Kidney capillary endothelial cell (primary cell): ENCODE data around the gene PLK2.
A peak's percentile ranks its signal among the peaks of the same experiment; 100 is the strongest.

Experiments used
- DNase-seq: peaks from one replicate; pipeline ENCODE4 v3.0.0-alpha.2; 2018; ENCODE audit warnings: low spot score

Gene PLK2

DNA sequence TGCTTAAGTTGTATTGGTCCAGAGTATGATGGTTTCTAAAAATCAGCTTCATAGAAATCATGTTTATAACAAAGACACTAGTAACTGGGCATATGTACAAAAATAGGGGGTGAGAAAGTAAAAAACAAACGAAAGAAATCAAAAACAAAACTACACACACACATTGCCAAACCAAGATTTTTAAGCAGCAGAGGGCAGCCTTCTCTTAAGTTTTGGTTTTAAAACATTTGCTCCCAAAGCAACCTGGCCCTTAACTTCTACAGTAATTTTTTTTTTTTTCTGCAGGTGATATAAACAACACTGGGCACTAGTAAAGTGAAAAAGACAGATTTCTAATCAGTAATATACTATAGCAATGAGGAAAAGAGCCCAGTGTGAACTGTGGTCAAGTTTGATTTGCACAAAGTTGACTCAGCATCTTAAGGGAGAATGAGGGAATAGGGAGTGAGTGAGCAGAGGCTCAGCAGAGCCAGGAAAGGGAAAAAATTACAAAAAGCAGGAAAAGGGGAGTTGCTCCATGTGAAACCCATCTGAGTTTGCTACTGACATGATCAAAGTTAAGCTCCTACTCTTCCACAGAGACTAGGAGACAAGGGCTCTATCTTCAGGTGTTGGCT, 18.0 kb upstream of the PLK2 start:
- DNase-seq = no peak

- DNase-seq = no peak
Measured at GRCh38 chr5:58475404-58475803, 15.5 kb upstream of the PLK2 start.

GRCh38 chr5:58469896-58470295, 10.0 kb upstream of the PLK2 start:
- no peak for DNase-seq

GRCh38 chr5:58466939-58467338, 7.1 kb upstream of the PLK2 start:
- no peak for DNase-seq

DNA sequence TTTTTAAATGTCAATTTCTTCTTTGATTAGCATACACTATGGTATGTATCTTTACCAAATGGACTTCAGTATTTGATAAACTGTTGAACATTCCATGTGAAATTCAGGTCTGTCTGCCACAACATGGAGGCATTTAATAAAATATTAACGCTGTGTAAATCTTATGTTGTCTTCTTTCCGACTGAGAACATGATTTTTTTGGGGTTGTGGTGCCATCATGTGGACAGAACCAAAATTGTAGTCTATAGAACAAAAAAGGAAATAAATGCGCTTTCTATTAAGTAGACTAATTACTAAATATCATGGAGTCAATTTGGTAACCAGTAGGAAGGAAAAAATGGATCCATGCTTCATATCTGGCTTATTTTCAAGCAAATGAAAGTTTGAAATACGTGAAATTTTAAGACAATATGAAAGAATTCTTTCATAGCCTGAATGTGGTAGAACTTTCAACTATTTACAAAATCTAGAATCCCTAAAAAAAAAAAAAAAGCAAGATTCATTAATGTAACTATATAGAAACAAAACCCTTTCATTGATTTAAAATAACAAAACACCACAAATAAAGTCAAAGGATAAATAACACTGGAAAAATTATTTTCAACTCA, 2.8 kb upstream of the PLK2 start:
- DNase-seq = peak; percentile 71

DNA sequence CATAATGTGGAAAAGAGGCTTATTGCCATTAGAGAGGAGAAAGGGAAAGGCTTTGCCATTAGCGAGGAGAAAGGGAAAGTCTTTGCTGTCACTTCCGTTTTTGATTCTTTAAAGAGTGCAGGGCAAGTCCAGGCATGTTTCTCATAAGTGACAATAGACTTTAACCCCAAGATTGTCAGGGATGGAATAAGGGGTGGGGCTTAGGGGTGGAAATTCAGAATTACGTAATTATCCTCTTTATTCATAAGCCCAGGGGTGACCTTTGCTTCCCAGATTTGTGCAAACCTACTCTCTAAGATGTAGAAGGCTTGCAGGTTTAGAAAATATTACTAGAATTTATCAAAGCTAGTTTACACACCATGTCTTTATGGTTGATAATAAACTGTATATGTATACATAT, 2.3 kb upstream of the PLK2 start:
- no peak for DNase-seq

DNA sequence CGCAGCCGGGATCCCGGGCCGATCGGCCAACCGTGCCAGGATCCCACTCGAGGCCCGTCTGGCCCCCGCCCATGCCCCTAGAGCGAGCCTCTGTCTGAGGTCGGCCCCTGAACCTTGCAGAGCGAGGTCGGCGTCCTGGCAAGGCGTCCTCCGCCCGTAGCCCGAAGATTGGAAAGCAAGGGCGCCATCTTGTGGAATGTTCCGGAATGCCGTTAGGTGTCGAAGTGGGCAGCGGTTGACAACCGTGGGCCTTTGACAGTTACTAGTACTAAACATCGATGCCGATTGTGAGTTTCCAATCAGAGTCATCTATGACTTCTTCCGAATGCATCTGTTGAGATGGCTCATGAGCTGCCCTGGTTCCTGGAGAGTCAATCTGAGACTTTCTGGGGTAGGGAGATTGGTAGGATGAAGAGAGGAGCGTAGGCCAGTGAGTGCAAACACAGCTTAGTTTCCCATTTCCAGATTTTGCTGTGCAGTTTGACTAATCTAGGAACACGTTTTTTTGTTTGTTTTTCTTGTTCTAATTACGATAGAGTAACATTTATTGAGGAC, 923 bp upstream of the PLK2 start:
- DNase-seq = peak; percentile 89

GRCh38 chr5:58459146-58460001, 512 bp downstream of the PLK2 start:
- no peak for DNase-seq

DNA sequence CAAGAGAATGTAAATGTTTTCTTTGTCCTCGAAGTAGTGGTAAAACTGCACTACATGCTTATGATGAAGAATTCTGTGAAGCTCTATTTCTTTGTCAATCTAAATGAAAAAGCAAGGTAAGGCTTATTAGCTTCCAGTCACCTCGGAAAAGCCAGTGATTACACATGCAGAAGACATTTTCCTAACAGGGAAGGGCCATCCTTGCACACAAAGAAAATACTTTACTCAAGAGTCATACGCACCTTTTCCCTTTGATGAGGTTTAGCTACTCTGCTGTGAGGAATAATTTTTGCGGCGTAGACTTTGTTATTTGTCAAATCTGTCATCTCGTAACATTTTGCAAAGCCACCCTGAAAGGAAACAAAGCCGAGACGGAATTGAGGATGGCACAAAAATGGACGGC, 1.1 kb downstream of the PLK2 start:
- peak; percentile 50 for DNase-seq

DNA sequence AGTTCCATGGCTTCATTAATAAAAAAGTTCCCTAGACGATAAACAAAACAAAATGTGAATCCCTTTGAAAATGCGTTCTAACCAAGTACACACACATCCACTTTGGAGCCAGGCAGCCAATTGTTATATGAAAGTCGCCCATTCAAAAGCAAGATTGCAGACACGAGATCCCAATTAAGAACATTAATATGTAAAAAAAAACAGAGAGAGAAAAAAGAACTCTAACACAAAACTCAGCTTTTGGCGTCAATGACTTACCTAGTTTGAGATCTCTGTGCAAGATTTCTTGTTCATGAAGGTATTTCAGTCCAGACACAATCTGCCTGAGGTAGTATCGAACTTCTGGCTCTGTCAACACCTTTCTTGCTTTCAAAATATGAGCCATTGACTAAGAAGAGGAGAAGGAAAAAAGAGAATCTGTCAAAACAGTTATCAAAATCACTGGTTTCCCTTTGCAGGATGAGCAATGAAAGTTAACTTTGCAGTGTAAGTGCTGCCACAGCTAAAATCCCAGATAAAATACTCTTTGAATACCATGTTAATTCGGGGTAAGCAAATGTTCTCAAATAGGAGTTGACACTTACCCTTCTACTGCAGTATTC, 1.6 kb downstream of the PLK2 start:
- no peak for DNase-seq

DNA sequence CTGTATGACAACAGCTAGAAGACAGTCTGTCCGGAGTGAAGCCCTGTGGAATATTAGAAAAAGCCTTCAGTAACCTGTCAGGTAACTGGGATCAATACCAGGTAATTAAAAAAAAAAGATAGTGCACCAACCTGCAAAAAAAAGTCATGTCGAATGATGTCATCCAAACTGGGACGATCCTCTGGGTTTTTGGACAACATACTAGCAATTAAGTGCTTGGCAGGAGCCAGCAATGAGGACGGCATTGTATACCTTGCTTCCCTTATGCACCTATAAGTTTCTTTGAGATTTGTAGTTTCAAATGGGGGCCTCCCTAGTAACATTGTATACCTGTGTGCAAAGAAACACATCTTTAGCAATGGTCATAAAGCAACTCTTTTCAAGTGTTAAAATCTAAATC, 2.8 kb downstream of the PLK2 start:
- DNase-seq = no peak

GRCh38 chr5:58456486-58456885, 3.4 kb downstream of the PLK2 start:
- no peak for DNase-seq

DNA sequence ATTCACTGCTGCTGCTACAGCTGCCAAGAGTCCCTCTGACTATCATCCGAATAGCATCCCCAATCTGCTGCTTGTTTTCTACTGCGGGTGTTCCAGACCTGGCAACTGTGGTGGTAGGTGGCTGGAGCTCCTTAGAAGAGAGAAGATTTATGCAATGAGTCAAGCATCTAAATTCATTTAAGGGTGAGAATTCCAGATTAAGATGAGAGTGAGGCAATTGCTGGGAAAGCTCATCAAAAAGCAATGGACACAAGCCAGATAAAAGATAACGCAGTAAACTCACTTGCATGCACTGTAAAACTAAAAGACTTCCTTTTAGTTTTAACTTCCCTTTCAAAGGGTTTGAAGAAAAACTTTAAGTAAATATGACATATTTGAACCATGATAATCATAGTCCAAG, 3.9 kb downstream of the PLK2 start:
- DNase-seq = no peak

DNA sequence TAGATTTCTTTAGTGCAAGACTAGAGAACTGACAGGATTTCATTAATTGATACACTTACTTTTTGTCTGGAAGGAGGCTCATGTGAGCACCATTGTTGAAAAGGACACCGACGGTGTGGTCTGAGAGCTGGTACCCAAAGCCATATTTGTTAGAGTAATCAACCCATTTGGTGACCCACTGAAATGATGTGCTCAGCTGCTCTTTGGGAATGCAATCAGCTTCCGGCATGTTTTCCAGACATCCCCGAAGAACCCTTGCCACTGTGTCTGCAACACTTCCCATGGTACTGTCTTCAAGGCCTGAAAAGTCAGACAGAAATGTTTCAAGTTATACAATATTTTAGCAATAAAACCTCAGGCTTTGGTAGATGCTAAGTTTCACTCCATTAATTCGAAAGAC, 4.4 kb downstream of the PLK2 start:
- peak; percentile 53 for DNase-seq

GRCh38 chr5:58455066-58455465, 4.8 kb downstream of the PLK2 start:
- DNase-seq = no peak

- no peak for DNase-seq
Measured at GRCh38 chr5:58454025-58454424, 5.9 kb downstream of the PLK2 start.

GRCh38 chr5:58453306-58453705, 6.6 kb downstream of the PLK2 start:
- no peak for DNase-seq

DNA sequence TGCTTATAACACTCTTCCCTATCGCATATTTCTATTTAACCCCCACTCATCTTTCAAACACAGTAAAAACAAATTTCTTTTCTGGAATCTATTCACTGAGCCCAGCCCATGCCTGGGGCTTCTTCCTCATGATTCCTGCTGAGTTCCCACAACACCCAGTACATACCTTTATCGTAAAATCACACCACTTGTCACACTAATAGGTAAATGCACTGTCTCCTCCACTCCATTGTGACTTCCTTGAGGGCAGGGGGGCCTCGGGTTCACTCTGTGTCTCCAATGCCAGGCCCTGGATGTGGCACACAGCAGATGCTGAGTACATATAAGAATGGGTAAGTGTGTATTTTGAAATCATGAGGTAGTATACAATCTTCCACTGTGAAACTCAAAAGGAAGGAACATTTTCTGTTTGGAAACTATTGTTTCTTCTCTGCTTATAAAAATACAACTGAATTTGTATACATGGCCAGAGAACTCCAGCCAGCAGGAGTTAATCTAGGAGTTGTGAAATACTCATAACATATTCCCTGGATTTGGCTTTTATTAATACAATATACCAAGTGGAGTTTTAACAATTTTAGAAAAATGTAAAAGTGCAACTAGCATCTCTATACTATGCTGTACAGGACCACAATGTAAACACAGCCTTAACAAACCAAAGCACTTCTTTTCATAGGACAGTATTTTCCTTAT, 7.2 kb downstream of the PLK2 start:
- no peak for DNase-seq

GRCh38 chr5:58451732-58452565, 7.9 kb downstream of the PLK2 start:
- DNase-seq = no peak

- DNase-seq = no peak
Measured at GRCh38 chr5:58450811-58451629, 8.9 kb downstream of the PLK2 start.
